ENCODE data around the gene OTOP2.
A peak's percentile ranks its signal among the peaks of the same experiment; 100 is the strongest.

DNA sequence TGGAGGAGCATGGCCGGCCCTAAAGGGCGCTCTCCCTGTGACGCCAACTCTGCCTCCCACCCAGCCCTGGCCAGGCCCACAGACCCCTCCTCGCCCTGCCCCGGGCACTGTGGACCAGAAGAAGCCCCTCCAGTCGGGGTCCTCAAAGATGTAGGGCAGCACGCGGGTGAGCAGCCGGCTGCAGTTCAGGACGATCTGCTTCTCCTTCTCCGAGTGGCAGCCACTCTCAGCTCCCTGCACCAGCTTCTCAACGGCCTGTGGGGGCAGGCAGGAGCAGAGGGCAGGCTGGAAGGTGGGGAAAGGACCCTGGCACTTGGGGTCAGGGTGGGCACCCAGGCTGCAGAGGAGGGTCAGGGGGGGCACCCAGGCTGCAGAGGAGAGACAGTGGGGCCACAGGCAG is 39.6 kb downstream of the OTOP2 start:
- TF ChIP-seq, protein P1, sequence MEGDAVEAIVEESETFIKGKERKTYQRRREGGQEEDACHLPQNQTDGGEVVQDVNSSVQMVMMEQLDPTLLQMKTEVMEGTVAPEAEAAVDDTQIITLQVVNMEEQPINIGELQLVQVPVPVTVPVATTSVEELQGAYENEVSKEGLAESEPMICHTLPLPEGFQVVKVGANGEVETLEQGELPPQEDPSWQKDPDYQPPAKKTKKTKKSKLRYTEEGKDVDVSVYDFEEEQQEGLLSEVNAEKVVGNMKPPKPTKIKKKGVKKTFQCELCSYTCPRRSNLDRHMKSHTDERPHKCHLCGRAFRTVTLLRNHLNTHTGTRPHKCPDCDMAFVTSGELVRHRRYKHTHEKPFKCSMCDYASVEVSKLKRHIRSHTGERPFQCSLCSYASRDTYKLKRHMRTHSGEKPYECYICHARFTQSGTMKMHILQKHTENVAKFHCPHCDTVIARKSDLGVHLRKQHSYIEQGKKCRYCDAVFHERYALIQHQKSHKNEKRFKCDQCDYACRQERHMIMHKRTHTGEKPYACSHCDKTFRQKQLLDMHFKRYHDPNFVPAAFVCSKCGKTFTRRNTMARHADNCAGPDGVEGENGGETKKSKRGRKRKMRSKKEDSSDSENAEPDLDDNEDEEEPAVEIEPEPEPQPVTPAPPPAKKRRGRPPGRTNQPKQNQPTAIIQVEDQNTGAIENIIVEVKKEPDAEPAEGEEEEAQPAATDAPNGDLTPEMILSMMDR (IDR thresholded peaks at IDR 0.05; ENCODE audit: borderline replicate concordance, extremely low read depth, low read length, poor library complexity, severe bottlenecking): peak; percentile 38
- no peak for TF ChIP-seq EZH2 (IDR thresholded peaks at IDR 0.05; ENCODE audit: borderline replicate concordance, low read depth, low read length, severe bottlenecking)

Measured in DND-41 (cell line).